Measurements from ENCODE around the gene FCRL6.

The FCRL6 gene

DNA sequence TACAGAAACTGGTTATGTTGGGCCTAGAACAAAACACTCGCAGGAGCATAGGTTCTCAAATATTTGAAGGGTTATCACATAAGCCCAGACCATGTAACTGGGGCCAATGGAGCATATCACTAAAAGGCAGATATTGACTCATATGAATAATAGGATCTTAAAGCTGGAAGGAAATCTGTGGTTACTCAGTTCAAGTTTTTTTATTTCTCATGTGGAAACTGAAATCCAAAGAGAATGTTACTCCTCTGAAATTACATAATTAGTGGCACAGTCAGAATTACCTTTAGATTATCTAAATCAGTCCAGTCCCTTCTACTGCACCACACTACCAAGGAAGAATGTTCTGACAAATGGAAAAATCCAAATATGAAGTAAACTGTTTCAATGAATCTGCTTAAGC is 36.6 kb downstream of the FCRL6 start:
- DNase-seq = no peak

DNA sequence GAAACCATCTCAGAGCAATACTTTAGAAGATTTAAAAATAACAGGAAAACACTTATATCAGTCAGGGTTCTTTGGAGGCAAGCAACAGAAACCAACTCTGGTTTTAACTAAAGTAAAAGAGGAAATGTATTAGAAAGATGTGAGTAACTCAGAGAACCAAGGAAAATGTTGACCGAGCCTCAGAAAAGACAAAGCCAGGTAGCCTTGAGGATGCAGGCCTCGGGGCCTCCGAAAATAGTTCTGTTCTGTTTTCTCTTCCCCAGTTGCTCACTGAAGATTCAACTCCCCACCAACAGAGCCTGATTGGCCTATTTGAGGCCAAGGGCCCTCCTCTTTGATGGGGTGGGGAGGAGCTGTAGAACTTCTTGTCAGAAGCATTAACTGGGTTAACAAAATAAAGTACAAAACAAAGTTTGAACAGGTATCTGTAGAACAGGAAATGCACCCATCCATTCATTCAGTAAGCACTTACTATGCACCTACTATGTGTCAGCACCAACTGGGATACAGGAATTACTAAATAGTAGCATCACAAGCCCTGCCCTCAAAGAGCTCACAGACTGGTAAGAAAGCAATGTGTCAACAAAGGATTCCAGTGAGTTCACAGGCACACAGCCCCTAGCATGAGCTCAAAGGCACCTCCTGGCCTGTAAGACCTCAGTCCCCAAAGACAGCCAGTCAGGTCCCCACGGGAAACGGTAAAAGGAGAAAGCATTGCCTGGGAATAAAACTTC is 37.1 kb downstream of the FCRL6 start:
- DNase-seq = no peak

DNA sequence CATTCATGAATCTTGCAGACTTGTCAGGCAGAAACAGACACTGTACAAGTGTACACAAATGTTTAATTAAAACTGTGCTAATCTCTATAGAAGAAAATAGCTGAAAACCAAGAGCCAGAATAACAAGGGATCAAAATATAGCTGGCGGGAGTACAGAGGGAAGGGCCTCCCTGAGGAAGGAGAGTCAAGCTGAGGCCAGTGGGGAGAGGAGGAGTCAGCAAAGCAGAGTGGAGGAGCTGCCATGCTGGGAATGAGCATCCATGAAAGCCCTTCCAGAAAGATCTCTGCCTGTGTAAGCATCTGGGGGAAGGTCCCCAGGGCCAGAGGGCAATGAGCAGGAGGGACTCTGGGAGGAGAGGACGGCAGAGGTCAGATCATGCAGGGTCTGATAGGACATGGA is 39.6 kb downstream of the FCRL6 start:
- no peak for DNase-seq

DNA sequence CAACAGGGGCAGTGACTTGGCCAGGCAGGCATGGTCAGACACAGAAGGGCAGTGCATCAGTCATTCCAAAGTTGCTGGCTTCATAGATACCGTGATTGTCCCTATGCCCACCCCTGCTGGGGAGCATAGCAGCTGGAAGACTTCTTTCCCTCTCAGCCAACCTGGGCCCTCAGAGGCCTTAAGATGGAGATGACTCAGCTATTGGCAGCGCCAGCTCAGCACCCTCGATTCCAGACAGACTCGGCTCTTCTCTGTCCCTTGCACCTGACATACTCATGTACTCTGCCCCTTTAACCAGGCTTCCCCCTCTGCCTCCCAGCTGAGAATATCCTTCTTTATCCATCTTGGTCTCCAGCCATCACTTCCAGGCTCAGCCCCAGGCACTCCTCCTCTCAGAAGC is 41.3 kb downstream of the FCRL6 start:
- DNase-seq = no peak

DNA sequence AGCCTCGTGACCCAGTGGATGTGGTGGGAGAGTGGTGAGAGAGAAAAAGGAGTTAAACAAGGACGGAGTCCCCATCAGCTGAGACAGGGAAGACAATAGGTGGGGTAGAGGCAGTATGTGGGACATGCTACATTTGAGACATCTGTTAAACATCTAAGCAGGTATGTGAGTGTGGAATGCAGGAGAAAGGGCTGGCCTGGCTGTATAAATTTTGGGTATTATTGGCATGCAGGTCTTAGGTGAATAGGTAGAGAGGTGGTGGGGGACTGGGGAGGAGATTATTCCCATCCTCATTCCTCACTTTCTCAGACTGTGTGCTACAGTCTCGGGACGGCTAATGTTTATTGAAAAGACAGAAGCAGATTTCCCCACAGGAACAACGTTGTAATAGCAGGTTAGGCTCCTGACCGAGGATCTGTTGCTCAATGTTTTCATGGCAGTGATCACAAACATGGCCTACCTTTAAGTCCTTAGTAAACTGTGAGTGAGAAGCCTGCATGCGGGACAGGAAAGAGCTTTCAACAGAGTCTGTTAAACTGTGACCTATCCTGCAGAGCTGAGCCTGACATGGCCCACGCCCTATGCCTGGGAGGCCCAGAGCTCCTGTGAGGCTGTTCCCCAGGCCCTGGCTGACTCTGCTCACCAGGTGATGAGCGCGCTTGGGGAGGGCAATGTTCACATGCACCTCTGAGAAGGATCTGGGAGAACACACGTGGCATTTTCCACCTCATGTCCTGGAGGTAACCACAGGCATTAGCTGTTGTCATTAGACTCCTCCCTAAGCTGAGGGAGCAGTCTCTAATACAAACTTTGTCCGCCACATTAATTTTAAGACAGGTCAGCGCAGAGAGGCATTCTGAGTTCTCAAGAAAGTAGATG is 43.8 kb downstream of the FCRL6 start:
- DNase-seq = no peak

DNA sequence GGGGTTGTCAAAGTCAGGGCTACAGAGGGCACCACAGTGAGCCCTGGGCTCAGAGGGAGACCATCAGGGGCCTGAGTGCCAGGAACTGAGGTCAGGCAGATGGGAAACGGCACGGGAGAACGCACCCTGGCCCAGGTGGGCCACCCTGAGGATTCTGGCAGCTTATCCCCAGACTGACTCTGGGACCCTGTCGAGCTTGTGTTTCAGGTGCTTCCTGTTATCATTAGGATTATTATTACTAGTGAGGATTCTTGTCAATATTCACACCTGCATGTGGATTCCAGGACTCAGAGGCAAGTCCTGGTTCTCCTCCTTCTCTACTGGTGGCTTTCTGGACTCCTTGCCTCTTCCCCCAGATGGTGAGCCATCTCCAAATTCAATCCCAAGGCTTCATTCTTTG is 45.1 kb downstream of the FCRL6 start:
- no peak for DNase-seq

DNA sequence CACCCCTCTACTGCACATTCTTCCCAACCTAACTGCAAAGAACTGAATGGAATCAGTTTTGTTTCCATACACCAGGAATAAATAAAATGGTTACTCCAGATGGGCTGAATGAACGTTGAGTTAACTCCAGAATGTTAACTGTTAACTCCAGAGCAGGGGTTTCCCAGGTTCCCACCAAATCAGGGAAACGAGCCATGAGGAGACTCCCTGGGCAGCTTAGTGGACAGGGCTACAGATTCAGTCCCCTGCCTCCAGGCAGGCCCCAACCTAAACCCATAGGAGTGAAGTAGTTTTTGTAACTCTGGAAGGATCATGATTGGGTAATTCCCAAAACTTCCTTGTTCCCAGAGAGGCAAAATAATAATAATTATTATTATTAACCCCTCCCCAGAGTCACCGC is 46.2 kb downstream of the FCRL6 start:
- no peak for DNase-seq

DNA sequence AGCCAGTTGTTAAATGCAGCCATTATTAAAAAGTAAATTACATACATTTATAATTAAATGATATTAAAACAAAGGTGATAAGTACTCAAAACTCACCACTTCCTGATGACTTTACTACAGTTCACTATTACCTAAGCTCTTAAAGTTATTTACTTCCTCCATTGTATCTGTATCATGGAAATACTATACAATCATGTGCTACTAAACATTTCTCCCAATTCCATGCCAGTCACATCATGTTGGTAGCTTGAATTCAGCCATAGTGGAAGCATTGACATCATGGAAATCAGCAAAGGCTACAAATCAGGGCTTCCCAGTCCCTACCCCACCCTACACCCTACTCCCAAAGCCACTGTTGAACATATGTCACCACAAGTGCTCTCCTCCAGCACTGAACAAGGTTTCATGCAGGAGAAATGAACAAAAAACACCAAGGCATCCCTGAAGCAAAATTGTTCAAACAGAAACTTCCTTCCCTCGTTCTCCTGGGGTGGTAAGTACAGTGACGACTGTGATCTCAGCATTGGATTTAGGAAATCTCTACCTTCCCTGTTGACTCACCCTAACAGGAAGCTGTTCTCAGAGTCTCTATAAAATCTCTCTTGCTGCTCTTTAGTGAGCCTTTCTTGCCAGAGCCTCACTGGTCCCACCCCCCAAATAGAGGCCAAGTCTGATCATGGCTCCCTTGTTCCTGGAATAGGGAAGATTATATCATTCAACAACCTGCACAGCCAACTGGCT is 47.6 kb downstream of the FCRL6 start:
- DNase-seq = no peak

DNA sequence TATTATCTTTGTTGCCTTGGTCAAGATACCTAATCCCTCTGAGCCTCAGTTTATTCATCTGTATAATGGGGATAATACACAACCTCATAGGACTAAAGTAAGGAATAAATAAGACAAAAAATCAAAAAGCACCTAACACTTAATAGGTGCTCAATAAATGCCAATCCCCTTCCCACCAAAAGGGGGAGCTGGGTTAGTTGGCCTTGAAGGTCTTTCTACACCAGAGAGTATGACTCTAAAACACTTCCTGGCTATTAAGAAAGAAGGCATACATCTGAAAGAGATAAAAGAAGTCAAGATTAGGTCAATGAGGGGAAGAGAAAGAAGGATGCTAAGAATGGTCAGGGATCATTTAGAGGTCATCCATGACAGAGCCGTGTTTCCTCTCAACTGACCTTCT is 49.2 kb downstream of the FCRL6 start:
- DNase-seq = no peak

DNA sequence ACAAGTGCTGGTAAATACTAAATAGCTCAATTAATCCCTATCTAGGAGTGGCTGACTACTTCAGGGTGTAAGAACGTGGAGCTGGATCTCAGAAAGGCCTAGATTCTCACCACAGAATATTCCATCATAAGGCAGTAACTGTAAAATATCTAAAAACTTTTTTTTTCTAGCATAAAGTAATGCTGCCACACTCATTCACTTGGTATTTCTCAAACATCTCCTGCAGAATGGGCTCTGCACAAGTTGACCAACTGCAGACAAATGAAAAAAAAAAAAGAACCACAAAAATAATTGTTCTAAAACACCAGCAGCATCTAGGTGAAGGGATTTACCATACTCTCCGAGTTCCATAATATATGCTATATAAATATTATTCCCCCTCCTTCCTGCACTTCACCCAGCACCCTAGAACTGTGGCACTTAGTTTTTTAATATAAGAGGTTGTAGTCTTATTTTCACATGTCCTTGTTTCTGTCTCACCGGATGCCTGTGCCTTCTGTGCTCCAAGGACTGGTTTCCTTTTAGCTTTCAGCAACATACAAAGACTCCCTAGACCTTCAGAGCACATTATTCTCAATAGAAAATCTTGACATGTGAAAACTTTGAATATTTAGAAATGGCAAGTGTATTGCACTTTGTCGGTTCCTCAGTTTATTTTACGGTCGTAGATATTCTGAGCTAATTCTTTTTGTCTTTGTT is 51.4 kb downstream of the FCRL6 start:
- DNase-seq = peak; percentile 11

DNA sequence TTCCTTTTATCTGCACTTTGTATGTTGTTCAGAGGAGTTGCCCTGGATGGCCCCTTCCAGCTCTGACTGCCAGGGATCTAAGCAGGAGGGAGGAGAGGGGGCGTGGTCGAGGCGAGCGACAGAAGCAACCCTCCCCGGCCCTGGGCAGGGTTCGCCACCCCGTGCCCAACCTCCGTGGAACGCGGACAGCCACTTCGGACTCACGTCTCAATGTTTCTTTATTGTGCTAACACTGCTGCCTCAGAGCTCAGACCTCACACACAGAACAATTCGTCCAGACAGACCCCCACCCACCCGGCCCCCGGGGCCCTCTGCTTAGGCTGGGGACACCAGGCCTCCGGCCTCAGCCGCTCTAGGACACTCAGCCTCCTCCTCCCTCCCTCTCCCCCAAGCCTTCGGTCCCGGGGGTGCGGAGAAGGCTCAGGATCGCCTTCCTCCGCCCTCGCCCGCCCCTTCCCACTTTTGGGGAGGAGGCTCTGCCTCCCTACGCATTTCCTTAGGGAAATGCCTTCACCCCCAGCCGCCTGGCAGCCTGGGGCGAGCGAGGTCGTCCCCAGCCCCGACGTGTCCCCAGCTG is 52.0 kb downstream of the FCRL6 start:
- DNase-seq = no peak

DNA sequence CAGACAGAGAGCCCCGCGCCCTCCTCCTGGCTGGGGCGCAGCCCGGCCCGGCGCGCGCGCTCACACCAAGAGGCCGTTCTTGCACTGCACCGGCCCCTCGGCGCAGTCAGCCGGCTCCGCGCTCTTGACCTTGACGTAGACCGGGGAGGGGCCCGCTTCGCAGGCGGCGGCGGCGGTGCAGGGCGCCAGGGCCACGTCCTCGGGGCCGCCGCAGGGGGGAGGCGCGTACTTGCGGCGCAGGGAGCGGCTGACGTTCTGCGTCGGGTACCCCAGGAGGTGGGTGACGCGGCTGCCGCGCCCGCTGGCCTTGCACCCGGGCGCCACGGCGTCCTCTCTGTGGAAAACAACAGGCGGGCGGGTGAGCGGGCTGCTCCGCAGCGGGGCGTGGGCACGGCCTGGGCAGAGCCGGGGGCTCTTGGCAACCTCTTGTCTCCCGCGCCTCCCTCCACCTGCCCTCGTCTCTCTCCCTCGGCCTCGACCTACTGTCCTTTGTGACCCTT is 52.6 kb downstream of the FCRL6 start:
- peak; percentile 91 for DNase-seq

DNA sequence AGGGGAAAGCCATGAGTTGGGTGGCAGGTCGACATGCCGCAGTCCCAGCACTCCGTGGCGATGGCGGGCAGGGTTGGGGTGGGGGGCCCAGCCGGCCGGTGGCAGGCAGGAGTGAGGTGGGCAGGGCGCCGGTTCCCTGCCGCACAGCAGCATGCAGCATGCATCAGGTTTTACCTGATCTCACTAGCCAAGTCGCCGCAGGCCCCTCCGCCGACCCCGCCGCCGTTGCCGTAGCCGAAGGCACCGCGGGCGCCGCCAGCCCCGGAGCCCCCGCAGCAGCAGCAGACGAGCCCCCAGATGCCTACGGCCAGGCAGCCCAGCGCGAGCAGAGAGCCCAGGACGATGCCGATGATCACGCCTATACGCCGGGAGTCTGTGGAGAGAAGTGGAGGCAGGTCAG is 53.5 kb downstream of the FCRL6 start:
- DNase-seq = peak; percentile 36

DNA sequence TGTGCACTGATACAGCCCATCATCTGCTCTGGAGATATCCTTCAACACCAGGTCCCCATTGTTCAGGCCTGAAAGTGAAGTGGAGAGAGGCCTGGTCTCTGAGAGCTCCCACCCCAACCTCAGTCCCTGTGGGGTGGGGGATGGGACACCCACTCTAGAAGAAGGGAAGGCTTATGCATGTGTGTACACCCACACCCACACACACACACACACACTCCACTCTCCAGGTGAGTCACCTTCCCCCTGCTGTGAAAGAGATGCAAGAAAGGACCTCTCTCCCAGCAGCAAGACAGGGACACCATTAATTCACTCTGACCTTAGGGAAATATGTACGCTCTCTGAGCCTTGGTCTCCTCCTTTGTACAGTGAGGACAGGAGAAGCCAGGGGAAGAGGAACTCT is 54.4 kb downstream of the FCRL6 start:
- DNase-seq = no peak

DNA sequence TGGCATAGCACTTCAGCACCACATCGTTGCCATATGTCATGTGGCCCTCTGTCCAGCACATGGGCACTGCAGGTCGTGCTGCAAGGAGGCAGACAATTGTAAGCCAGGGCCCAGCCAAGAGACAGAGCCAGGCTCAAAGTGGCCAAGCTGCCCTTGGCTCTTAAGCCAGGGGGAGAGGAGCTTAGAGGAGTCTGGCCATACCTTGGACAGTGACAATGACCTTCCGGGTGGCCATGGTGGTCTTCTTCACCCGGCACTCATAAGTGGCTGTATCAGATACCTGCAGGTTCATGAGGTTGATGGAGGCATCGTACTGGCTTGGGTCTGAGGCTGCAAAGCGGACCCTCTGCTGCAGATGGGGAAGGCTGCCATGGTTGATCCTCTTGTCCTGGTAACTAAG is 55.7 kb downstream of the FCRL6 start:
- DNase-seq = no peak

DNA sequence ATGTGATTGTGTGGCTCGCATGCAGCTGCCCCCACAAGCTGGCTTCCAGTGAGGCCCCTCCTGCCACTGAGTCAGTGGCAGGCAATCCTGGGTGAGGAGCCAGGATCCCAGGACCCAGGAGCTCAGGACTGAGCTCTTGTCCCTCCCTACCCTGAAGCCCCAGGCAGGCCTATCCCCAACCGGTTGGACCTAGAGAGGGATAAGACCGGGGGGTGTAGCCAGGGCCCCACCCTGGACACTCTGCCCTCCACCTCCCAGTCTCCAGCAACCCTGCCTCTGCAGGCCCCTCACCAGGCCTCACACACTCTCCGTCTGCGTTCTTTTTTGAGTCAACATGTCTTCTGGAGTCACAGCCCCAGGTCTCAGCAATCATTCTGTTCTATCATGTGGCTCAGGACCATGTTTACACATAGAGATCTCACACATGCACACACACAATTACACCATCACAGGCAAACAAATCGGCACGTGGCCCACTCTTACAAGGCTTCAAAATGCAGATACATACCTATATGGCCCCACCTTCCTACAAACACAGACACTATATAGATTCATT is 57.7 kb downstream of the FCRL6 start:
- no peak for DNase-seq

DNA sequence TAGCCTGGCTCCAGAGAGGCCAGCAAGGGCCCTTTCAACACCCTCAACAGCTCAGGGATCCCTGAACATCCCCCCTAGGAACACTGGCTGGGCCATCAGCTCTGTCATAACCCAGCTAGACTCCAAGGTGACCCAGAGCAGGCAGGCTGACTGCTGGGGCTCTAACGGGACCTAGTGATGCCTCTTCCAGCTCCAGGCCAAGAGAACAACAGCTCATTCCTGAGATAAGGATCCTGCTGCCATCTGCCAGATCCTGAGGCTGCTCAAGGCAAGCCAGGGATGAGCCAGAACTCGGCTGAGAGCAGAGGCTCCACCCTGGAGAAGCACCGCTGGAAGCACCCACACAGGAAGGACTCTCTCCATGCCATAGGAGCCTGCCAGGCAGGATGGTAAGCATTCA is 58.3 kb downstream of the FCRL6 start:
- no peak for DNase-seq

DNA sequence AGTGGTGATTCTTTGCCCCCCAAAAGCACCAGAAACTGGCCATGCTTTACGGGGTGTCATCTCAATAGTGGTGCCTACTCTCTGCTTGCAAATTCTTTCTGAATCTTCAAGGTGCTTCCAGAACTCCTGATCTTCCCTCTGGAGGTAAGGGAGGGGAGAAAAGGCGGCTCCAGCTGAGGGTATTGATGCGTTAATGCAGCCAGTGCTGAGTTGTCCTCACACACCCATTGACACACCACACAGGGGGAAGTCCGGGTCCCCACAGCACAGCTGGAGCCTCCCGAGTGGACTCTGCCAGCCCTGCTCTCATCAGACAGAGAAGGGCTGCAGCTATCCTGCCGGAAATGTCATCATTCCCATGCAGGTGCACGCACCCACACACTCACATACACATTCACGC is 59.1 kb downstream of the FCRL6 start:
- DNase-seq = no peak

DNA sequence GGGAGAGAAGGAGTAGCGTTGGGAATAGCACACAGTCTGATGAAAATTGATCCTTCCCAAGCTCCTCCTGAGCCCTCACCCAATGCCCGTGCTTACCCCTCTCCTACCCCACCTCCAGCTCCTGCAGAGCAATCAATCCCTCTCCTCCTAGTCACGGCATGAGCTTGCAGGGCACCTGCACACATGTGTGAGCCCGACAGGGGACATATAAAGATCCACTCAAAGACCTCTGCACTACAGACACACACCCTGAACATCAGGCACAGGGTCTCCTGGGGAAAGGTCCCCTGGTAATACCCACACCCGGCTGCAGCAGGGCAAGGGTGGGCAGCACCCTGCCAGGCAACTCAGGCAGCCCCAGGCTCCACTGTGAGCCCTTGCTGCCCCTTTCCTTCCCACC is 59.9 kb downstream of the FCRL6 start:
- DNase-seq = no peak

DNA sequence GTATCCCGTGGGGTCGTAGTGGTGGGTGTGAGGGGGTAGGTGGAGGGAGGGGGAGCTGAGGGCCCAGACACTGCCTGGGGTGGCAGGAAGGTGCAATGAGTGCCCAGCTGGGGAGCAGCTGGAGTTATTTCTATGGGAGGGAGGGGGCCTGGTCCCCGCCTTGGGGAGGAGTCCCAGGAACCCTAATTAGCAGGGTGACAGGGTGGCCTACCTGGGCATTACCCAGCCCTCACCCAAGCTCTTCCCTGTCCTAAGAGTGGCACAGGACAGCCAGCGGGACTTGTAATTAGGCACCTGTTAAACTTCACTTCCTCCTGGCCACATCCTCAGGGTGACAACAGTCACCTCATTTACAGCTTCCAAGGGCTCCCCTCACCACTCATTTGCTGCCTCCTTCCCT is 60.4 kb downstream of the FCRL6 start, which contains the start of gene VSIG8:
Gene VSIG8 (minus strand): TSS at position 101 of the 400 bp plus-strand sequence. CDS start 136 bp downstream, outside the sequence.
- no peak for DNase-seq

DNA sequence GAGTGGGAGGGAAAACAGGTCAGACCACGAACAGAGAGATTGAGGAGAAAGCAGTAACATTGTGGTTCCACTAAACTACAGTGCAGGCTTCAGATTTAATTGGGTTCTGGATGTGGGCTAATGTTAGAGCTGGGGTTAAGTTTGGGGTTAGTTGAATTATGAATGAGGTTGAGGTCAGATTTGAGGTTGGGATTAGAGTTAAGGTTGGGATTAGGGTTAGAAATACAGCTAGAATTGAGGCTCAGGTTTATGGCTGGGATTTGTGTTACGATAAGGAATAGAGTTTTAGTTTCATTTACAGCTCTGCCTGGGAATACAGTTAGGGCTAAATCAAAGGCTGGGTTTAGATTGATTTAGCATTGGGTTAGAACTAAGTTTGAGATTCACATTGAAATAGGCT is 62.1 kb downstream of the FCRL6 start:
- no peak for DNase-seq
